ENCODE measurements around the gene TPCN1. TPM values are rescaled to one million over a fixed set of nuclear protein-coding genes. Genes with fewer than 3 reads are reported as not detected.

TPCN1 gene
- total and polyA plus RNA-seq, 2 of the 8 experiments (the other 6 are each of a cell fraction or from before 2014, with no cell fraction given): 14.9 to 21.4 TPM

- Histone ChIP-seq H3K56ac (replicated peaks; ENCODE audit: insufficient read length, low read depth, low read length) (no peak overlapping the region), H2AK5ac (ENCODE audit: low read depth, low read length) (no peak overlapping the region), H3K36me3 (ENCODE audit: control insufficient read depth in 2 of 4, insufficient read depth in 4 of 4, low read length in 3 of 4) (no peaks in the 10 kb centered on the region; a peak in 1 of 8 replicates), H2BK20ac (ENCODE audit: low read length) (no peak overlapping the region), H3K23me2 (ENCODE audit: low read depth, low read length) (no peaks in the 10 kb centered on the region), H4K8ac (ENCODE audit: extremely low read depth, insufficient read depth, low read length) (no peak overlapping the region), H2BK120ac (replicated peaks; ENCODE audit: low read depth, low read length) (no peak overlapping the region), H4K91ac (replicated peaks; ENCODE audit: insufficient read length, low read length) (no peak overlapping the region), H3K27ac (ENCODE audit: low read depth, low read length) (no peak overlapping the region), H3K27me3 (replicated peaks in 1 of 4; ENCODE audit: control insufficient read depth in 3 of 4, extremely low read depth in 1 of 4, insufficient read depth in 3 of 4, low read length in 3 of 4) (no peaks in the 10 kb centered on the region), H3K4me3 (ENCODE audit: extremely low read depth in 1 of 4, insufficient read depth in 2 of 4, low read depth in 3 of 4, low read length in 4 of 4) (no peak overlapping the region), H2AFZ (ENCODE audit: low read length) (no peak overlapping the region), H4K5ac (ENCODE audit: insufficient read length, low read depth, low read length) (no peak overlapping the region), H3K23ac (ENCODE audit: insufficient read length) (no peak overlapping the region), H2BK5ac (ENCODE audit: low read depth, low read length) (no peak overlapping the region), H3K14ac (ENCODE audit: insufficient read length) (no peak overlapping the region), H2BK15ac (ENCODE audit: low read length) (no peak overlapping the region), H3K79me2 (ENCODE audit: control insufficient read depth in 1 of 2, insufficient read depth in 2 of 2, low read length in 2 of 2) (no peaks in the 10 kb centered on the region), H3K18ac (ENCODE audit: extremely low read depth, low read length) (no peak overlapping the region), H3K4me1 (replicated peaks in 1 of 4; ENCODE audit: control insufficient read depth in 3 of 4, insufficient read depth in 4 of 4, low read length in 3 of 4) (no peaks in the 10 kb centered on the region; a peak in 1 of 7 replicates), H3K4ac (replicated peaks; ENCODE audit: insufficient read length, low read depth, low read length) (no peak overlapping the region), H3K79me1 (ENCODE audit: low read depth, low read length) (no peaks in the 10 kb centered on the region), H2BK12ac (ENCODE audit: low read depth, low read length) (no peak overlapping the region), H4K20me1 (replicated peaks in 1 of 2; ENCODE audit: control insufficient read depth in 1 of 2, insufficient read depth in 2 of 2, low read length in 2 of 2) (peaks cover 0 to 8% of the 10 kb centered on the region in 2 experiments), H3K4me2 (ENCODE audit: insufficient read depth in 1 of 2, low read depth in 2 of 2, low read length in 2 of 2) (no peak overlapping the region), H3K9ac (replicated peaks in 1 of 4; ENCODE audit: extremely low read depth in 1 of 4, low read depth in 3 of 4, low read length in 3 of 4) (no peak overlapping the region), H3K9me3 (ENCODE audit: insufficient read depth in 2 of 2, low read depth in 1 of 2, low read length in 1 of 2) (no peaks in the 10 kb centered on the region)
- 92% methylated on average over 11 of the region's 11 CpGs; no CpG with 5 or more reads in 1 of the 2 experiments for WGBS, 2 experiments (ENCODE audit: extremely low coverage in 1 of 2, insufficient coverage in 1 of 2, insufficient read length in 1 of 2, insufficient replicate concordance in 2 of 2, low coverage in 1 of 2, low lambda C conversion rate in 2 of 2, missing lambda C conversion rate in 1 of 2)
- ChIA-PET POLR2A (ENCODE audit: partially characterized antibody) (interaction anchor here (1.1 kb wide), 1 partner anchor 78 kb away, joined by 3 read pairs; no protein-coding TSS in a partner anchor), CTCF (ENCODE audit: partially characterized antibody) (interaction anchor here (0.5 to 1.8 kb wide), 3 partner anchors 10 to 104 kb away, joined by 3 to 6 read pairs (median 6); no protein-coding TSS in a partner anchor)
- FAIRE-seq (no peak), DNase-seq (ENCODE audit: low read depth in 1 of 2, low spot score in 2 of 2) (no peak)
- TF ChIP-seq YY1 (IDR thresholded peaks at IDR 0.05; ENCODE audit: low read depth, low read length) (no peak), RAD21 (IDR thresholded peaks at IDR 0.05 in 1 of 2, conservative IDR thresholded peaks at IDR 0.05 in 1 of 2; ENCODE audit: low read depth in 2 of 2, low read length in 2 of 2) (no peak), POLR2AphosphoS5 (IDR thresholded peaks at IDR 0.05; ENCODE audit: low read depth, low read length) (no peak), MAFK (IDR thresholded peaks at IDR 0.05; ENCODE audit: low read depth, low read length) (no peak), BCL11A (IDR thresholded peaks at IDR 0.05; ENCODE audit: low read depth in 2 of 2, low read length in 2 of 2) (no peak), CTBP2 (IDR thresholded peaks at IDR 0.05; ENCODE audit: borderline replicate concordance, insufficient read depth, insufficient read length, low read length) (no peak), TCF12 (IDR thresholded peaks at IDR 0.05; ENCODE audit: low read depth, low read length) (no peak), KDM1A (IDR thresholded peaks at IDR 0.05; ENCODE audit: borderline replicate concordance, low read length) (no peak), SRF (IDR thresholded peaks at IDR 0.05; ENCODE audit: low read depth, low read length) (no peak), HDAC2 (IDR thresholded peaks at IDR 0.05; ENCODE audit: borderline replicate concordance in 1 of 2, low read depth in 2 of 2, low read length in 2 of 2) (no peak)
These were observed 49.4 kb downstream of the TPCN1 start for GRCh38 chr12:113270709-113271009.

All from H1 (cell line).